Gastrocnemius medialis (tissue), 4 donors: ENCODE measurements around the gene CALML5.

Source experiments
- CTCF ChIP-seq, 5 experiments: fragments of 450-650 bp in 3 of 5; fragments of 200-600 bp in 2 of 5; sonication (generic) in 2 of 5; IDR thresholded peaks in 4 of 5; conservative IDR thresholded peaks in 1 of 5; 1 replicate in 4 of 5; 2 replicates in 1 of 5; pipeline ENCODE4 v1.5.1; 2016 to 2019; ENCODE audit warnings: antibody characterized with exemption in 5 of 5, mild to moderate bottlenecking in 3 of 5, moderate library complexity in 3 of 5
- POLR2A ChIP-seq, 2 donors: fragments of 450-650 bp; IDR thresholded peaks; one replicate each; pipeline ENCODE4 v1.6.1; 2017; ENCODE audit warnings: antibody characterized with exemption in 2 of 2, mild to moderate bottlenecking in 2 of 2, moderate library complexity in 2 of 2

DNA sequence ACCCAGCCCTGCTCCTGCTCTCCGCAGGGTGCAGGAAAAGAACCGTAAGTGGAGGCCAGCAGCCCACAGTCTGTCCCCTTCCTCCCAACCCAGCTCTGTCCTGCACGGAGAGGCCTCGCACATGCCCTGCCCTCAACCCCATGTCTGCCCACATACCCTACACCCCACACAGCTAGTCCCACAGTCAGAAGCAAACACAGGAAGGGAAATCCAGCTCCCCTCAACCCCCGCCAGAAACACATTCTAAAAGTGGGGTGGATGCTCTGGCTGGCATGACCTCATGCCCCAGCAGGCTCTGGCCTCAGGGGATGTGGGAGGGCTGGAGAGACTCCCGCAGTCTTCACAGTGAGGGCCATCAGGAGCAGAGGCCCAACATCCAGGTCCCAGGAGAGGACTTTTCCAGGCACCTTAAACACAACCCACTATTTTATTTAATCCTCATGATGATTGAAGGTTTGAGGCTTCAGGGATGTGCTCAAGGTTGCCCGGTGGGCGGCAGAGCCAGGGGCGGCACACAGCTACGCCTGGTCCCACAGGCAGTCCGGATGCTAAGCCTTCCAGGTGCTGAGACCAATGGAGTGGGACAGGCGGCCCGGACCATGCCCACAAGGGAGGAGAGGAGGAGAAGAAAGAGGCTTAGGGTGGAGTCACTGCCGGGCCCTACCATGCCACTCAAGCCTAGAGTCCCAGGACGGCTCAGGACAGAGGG lies 29.9 kb downstream of the CALML5 start:
- no peak for TF ChIP-seq CTCF (IDR thresholded peaks at IDR 0.05 in 4 of 5, conservative IDR thresholded peaks at IDR 0.05 in 1 of 5)
- TF ChIP-seq POLR2A (IDR thresholded peaks at IDR 0.05) = no peak
